Cardiac fibroblast (primary cell): ENCODE measurements around the gene ARHGEF2.

Experiments
- DNase-seq, 2 donors: peaks; one replicate each; pipeline versions ENCODE4 v3.0.0 to v3.0.0-alpha.2; 2010; ENCODE audit warnings: low read depth in 2 of 2
- H3K4me3 ChIP-seq, 2 donors: replicated peaks in 1 of 2; 1 replicate in 1 of 2; 2 replicates in 1 of 2; pipeline ENCODE4 v1.5.1; 2011; ENCODE audit warnings: low read depth in 2 of 2, low read length in 2 of 2, mild to moderate bottlenecking in 2 of 2, moderate library complexity in 1 of 2
- TF ChIP-seq, protein P1 (sequence below): IDR thresholded peaks from one replicate; pipeline ENCODE4 v1.5.1; 2011; ENCODE audit warnings: low read depth, mild to moderate bottlenecking, low read length, inconsistent platforms

ARHGEF2 gene

DNA sequence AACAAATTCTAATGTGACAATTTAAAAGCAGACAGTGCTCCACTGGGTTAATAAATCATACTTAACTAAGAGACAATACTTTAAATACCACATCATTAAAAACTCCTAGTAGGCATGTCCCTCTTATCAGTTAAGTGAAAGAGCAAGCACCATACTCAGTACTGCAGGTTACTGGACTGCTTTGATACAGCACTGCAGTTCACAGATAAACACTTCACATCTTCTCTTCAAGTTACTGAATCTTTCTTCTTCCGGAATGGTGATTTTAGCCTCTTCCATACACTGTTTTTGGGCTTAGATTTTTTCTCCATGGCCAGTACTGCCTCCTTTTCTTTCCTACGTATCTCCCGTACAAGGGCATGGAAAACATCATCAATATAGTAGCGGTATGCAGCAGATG, 78.2 kb downstream of the ARHGEF2 start:
- no peak for DNase-seq
- no peak overlapping the region for H3K4me3 ChIP-seq
- TF ChIP-seq, protein P1, sequence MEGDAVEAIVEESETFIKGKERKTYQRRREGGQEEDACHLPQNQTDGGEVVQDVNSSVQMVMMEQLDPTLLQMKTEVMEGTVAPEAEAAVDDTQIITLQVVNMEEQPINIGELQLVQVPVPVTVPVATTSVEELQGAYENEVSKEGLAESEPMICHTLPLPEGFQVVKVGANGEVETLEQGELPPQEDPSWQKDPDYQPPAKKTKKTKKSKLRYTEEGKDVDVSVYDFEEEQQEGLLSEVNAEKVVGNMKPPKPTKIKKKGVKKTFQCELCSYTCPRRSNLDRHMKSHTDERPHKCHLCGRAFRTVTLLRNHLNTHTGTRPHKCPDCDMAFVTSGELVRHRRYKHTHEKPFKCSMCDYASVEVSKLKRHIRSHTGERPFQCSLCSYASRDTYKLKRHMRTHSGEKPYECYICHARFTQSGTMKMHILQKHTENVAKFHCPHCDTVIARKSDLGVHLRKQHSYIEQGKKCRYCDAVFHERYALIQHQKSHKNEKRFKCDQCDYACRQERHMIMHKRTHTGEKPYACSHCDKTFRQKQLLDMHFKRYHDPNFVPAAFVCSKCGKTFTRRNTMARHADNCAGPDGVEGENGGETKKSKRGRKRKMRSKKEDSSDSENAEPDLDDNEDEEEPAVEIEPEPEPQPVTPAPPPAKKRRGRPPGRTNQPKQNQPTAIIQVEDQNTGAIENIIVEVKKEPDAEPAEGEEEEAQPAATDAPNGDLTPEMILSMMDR: no peak

DNA sequence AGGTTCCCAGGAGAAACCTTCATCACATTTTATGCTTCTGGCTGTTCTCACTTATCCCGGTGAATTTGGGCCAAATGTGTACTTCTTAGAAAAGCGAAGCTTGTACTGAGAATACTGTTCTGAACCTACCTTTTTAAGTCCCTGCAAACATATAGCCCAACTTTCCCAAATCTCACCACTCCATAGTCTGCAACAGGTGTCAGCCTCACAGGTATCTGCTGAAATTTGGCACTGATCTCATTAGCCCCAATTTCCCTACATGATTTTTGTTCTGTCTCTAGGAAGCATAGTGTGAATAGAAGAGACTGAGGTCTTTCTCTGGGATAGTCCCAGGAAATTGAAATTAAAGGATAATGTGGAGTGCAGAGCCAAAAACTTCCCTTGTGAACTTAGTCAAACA, 78.7 kb downstream of the ARHGEF2 start:
- TF ChIP-seq, protein P1: no peak
- H3K4me3 ChIP-seq: no peak overlapping the region
- no peak for DNase-seq

DNA sequence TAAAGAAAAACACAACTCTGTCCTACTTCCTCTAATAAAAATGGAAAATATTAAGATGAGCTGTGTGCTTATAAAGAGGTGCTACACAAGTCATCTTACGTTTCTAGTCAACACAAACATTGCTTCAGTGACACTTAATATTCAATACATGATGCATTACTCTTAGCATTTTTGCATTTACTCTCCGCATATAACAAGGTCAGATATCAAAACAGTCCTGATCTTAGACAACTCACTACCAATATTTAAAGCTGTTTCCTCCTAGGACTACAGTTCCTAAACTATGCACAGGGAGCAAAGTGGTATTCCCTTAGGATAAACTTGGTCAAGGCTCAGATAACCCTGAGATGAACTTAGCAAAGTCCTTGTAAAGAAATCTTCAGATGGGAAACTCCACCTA, 79.5 kb downstream of the ARHGEF2 start:
- TF ChIP-seq, protein P1: no peak
- no peak overlapping the region for H3K4me3 ChIP-seq
- DNase-seq: no peak

DNA sequence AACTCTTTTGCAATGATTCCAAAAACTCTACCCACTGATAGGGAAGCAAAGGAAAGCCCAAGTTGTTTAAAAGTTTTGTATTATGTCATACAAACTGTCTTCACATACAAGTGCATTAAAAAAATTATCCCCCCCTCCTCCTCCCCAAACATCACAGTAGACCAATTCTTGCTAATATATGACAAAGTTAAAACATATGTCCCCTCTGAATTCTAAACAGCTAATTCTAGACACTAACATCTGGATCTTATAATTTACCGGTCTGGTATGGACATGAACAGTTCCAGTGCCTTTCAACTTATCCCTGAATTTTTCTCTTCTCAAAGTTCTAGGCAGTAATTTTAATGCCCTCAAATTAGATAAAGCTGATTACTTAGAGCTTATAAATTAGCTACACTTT, 80.6 kb downstream of the ARHGEF2 start:
- H3K4me3 ChIP-seq: no peak overlapping the region
- TF ChIP-seq, protein P1: no peak
- no peak for DNase-seq
